H1 (cell line): Measurements from ENCODE around the gene CPTP. TPM values are rescaled to one million over a fixed set of nuclear protein-coding genes. Genes with fewer than 3 reads are reported as not detected.

Experiments
- CTCF ChIA-PET: fragments of 300-600 bp; sonication (Branson Sonifier 250); formaldehyde crosslinking; loops from one replicate; lab custom pipeline; 2021; ENCODE audit not compliant: partially characterized antibody; lab: Charles Lee
- POLR2A ChIA-PET: fragments of 300-600 bp; sonication (Branson Sonifier 250); formaldehyde crosslinking; loops from one replicate; lab custom pipeline; 2021; ENCODE audit warnings: inconsistent platforms; ENCODE audit not compliant: partially characterized antibody; lab: Charles Lee
- DNase-seq, 2 experiments: peaks; one replicate each; pipeline versions ENCODE4 v3.0.0 to v3.0.0-alpha.2; 2010 to 2022; ENCODE audit warnings: low spot score in 2 of 2, low read depth in 1 of 2, mixed read lengths in 1 of 2
- FAIRE-seq: peaks from 2 replicates; lab custom pipeline; 2011; peaks lifted over from hg19 to GRCh38; lab: Jason Lieb, UNC
- H2AFZ ChIP-seq: 2 replicates; pipeline ENCODE4 v1.8.1; 2012; ENCODE audit warnings: low read length, inconsistent platforms
- H2AK5ac ChIP-seq: 2 replicates; pipeline ENCODE4 v1.6.1; 2013; ENCODE audit warnings: low read depth, low read length
- H2BK120ac ChIP-seq: replicated peaks from 2 replicates; pipeline ENCODE3; 2013; ENCODE audit warnings: low read depth, low read length, inconsistent platforms
- H2BK12ac ChIP-seq: 2 replicates; pipeline ENCODE4 v1.6.1; 2013; ENCODE audit warnings: low read depth, low read length
- H2BK15ac ChIP-seq: 2 replicates; pipeline ENCODE4 v1.6.1; 2013; ENCODE audit warnings: low read length
- H2BK20ac ChIP-seq: 2 replicates; pipeline ENCODE4 v1.6.1; 2013; ENCODE audit warnings: low read length
- H2BK5ac ChIP-seq: 2 replicates; pipeline ENCODE4 v1.6.1; 2013; ENCODE audit warnings: low read depth, low read length
- H3K14ac ChIP-seq: 2 replicates; pipeline ENCODE4 v1.6.1; 2013; ENCODE audit warnings: inconsistent platforms; ENCODE audit not compliant: insufficient read length
- H3K18ac ChIP-seq: 2 replicates; pipeline ENCODE4 v1.6.1; 2013; ENCODE audit warnings: low read length; ENCODE audit errors: extremely low read depth
- H3K23ac ChIP-seq: 2 replicates; pipeline ENCODE4 v1.6.1; 2013; ENCODE audit warnings: inconsistent platforms; ENCODE audit not compliant: insufficient read length
- H3K23me2 ChIP-seq: 2 replicates; pipeline ENCODE4 v1.6.1; 2013; ENCODE audit warnings: low read depth, low read length
- H3K27ac ChIP-seq: 2 replicates; pipeline ENCODE4 v1.6.1; 2011; ENCODE audit warnings: low read depth, low read length, inconsistent platforms
- H3K27me3 ChIP-seq, 4 experiments: replicated peaks in 1 of 4; 1 replicate in 1 of 4; 2 replicates in 3 of 4; pipeline versions ENCODE4 v1.6.1 to v1.8.1; 2011 to 2013; ENCODE audit warnings: low read length in 3 of 4, mild to moderate bottlenecking in 3 of 4, inconsistent platforms in 2 of 4, mixed read lengths in 2 of 4, moderate library complexity in 1 of 4; ENCODE audit not compliant: control insufficient read depth in 3 of 4, insufficient read depth in 3 of 4; ENCODE audit errors: extremely low read depth in 1 of 4
- H3K36me3 ChIP-seq, 4 experiments: 2 replicates each; pipeline versions ENCODE4 v1.6.1 to v1.8.1; 2011 to 2013; ENCODE audit warnings: mild to moderate bottlenecking in 4 of 4, low read length in 3 of 4, moderate library complexity in 2 of 4, control low read depth in 1 of 4, inconsistent platforms in 1 of 4; ENCODE audit not compliant: insufficient read depth in 4 of 4, control insufficient read depth in 2 of 4
- H3K4ac ChIP-seq: replicated peaks from 2 replicates; pipeline ENCODE3; 2013; ENCODE audit warnings: low read length, low read depth, mixed read lengths, inconsistent platforms; ENCODE audit not compliant: insufficient read length
- H3K4me1 ChIP-seq, 4 experiments: replicated peaks in 1 of 4; 1 replicate in 1 of 4; 2 replicates in 3 of 4; pipeline versions ENCODE4 v1.6.1 to v1.8.1; 2011 to 2013; ENCODE audit warnings: low read length in 3 of 4, inconsistent platforms in 2 of 4, mixed read lengths in 1 of 4; ENCODE audit not compliant: insufficient read depth in 4 of 4, control insufficient read depth in 3 of 4
- H3K4me2 ChIP-seq, 2 experiments: 2 replicates each; pipeline versions ENCODE4 v1.6.1 to v1.8.1; 2011 to 2013; ENCODE audit warnings: low read depth in 2 of 2, low read length in 2 of 2, control low read depth in 1 of 2, inconsistent platforms in 1 of 2, mild to moderate bottlenecking in 1 of 2; ENCODE audit not compliant: insufficient read depth in 1 of 2
- H3K4me3 ChIP-seq, 4 experiments: fragments of 200-600, 300-600 bp in 1 of 4; sonication (generic), shearing (Covaris generic), sonication (Bioruptor Twin) in 1 of 4; 2 replicates each; pipeline versions ENCODE4 v1.5.1 to v1.8.1; 2011 to 2016; ENCODE audit warnings: low read length in 4 of 4, low read depth in 3 of 4, control low read depth in 2 of 4, inconsistent platforms in 2 of 4, mild to moderate bottlenecking in 2 of 4, mixed read lengths in 1 of 4, moderate library complexity in 1 of 4; ENCODE audit not compliant: insufficient read depth in 2 of 4; ENCODE audit errors: extremely low read depth in 1 of 4
- H3K56ac ChIP-seq: replicated peaks from 2 replicates; pipeline ENCODE3; 2013; ENCODE audit warnings: low read depth, mild to moderate bottlenecking, mixed read lengths, low read length, inconsistent platforms; ENCODE audit not compliant: insufficient read length
- H3K79me1 ChIP-seq: 2 replicates; pipeline ENCODE4 v1.6.1; 2013; ENCODE audit warnings: low read depth, low read length, control low read depth
- H3K79me2 ChIP-seq, 2 experiments: 2 replicates each; pipeline versions ENCODE4 v1.6.1 to v1.8.1; 2012 to 2013; ENCODE audit warnings: low read length in 2 of 2, mild to moderate bottlenecking in 2 of 2, inconsistent platforms in 1 of 2; ENCODE audit not compliant: insufficient read depth in 2 of 2, control insufficient read depth in 1 of 2
- H3K9ac ChIP-seq, 4 experiments: replicated peaks in 1 of 4; 1 replicate in 1 of 4; 2 replicates in 3 of 4; pipeline versions ENCODE4 v1.6.1 to v1.8.1; 2011 to 2013; ENCODE audit warnings: low read depth in 3 of 4, low read length in 3 of 4, control low read depth in 2 of 4, mild to moderate bottlenecking in 2 of 4, moderate library complexity in 2 of 4, inconsistent platforms in 1 of 4; ENCODE audit errors: extremely low read depth in 1 of 4
- H3K9me3 ChIP-seq, 2 experiments: 2 replicates each; pipeline versions ENCODE4 v1.6.1 to v1.8.1; 2012 to 2013; ENCODE audit warnings: mild to moderate bottlenecking in 2 of 2, moderate library complexity in 2 of 2, control low read depth in 1 of 2, inconsistent platforms in 1 of 2, low read depth in 1 of 2, low read length in 1 of 2, mixed read lengths in 1 of 2; ENCODE audit not compliant: insufficient read depth in 2 of 2
- H4K20me1 ChIP-seq, 2 experiments: replicated peaks in 1 of 2; 2 replicates each; pipeline versions ENCODE3 to v1.8.1; 2011 to 2013; ENCODE audit warnings: inconsistent platforms in 2 of 2, low read length in 2 of 2, mild to moderate bottlenecking in 1 of 2; ENCODE audit not compliant: insufficient read depth in 2 of 2, control insufficient read depth in 1 of 2
- H4K5ac ChIP-seq: 2 replicates; pipeline ENCODE4 v1.6.1; 2013; ENCODE audit warnings: low read length, low read depth, mixed read lengths, inconsistent platforms; ENCODE audit not compliant: insufficient read length
- H4K8ac ChIP-seq: 2 replicates; pipeline ENCODE4 v1.8.0; 2013; ENCODE audit warnings: mild to moderate bottlenecking, moderate library complexity, low read length, inconsistent platforms; ENCODE audit not compliant: insufficient read depth; ENCODE audit errors: extremely low read depth
- H4K91ac ChIP-seq: replicated peaks from 2 replicates; pipeline ENCODE3; 2013; ENCODE audit warnings: low read length, mixed read lengths, inconsistent platforms; ENCODE audit not compliant: insufficient read length
- ATF2 ChIP-seq: IDR thresholded peaks from 2 replicates; pipeline ENCODE4 v1.6.1; 2012; ENCODE audit warnings: low read length, inconsistent platforms
- BRCA1 ChIP-seq: IDR thresholded peaks from 2 replicates; pipeline ENCODE4 v1.6.1; 2012; ENCODE audit warnings: low read depth, low read length, improper control_type of control experiment
- POLR2AphosphoS5 ChIP-seq: IDR thresholded peaks from 2 replicates; pipeline ENCODE4 v1.6.1; 2011; ENCODE audit warnings: low read depth, low read length
- RFX5 ChIP-seq: IDR thresholded peaks from 2 replicates; pipeline ENCODE4 v1.6.1; 2011; ENCODE audit warnings: low read depth, low read length, improper control_type of control experiment, borderline replicate concordance
- WGBS, 2 experiments: shearing (Covaris generic) in 1 of 2; methylation state at CpG; one replicate each; pipeline versions ENCODE4 v1.1.6 to v1.1.7; 2013 to 2015; ENCODE audit warnings: low lambda C conversion rate in 2 of 2, mixed read lengths in 2 of 2, inconsistent platforms in 1 of 2, low coverage in 1 of 2, missing lambda C conversion rate in 1 of 2; ENCODE audit not compliant: insufficient replicate concordance in 2 of 2, insufficient coverage in 1 of 2, insufficient read length in 1 of 2; ENCODE audit errors: extremely low coverage in 1 of 2, missing lambda C conversion rate in 1 of 2; 5-methylcytosine and 5-hydroxymethylcytosine counted together
- polyA plus RNA-seq, 7 experiments: library from polyadenylated mRNA; depleted of rRNA in 3 of 7; stranded (reverse) in 5 of 7; unstranded in 2 of 7; fragments of >200 nt in 5 of 7; fragments of 200-250 nt in 2 of 7; gene quantifications; 1 replicate in 5 of 7; 2 replicates in 1 of 7; 4 replicates in 1 of 7; pipeline versions ENCODE4 v1.2.1 to v1.2.3, GENCODE V29; 2011 to 2013; ENCODE audit warnings: missing spikeins in 2 of 7, mixed read lengths in 2 of 7
- total RNA-seq: library from RNA; stranded (reverse); fragmentation: NEBNext Ultra II Directional; extraction: Animal tissue kit (Norgen Biotek cat#: 25700); gene quantifications from 2 replicates; pipeline ENCODE4 v1.2.1, GENCODE V29; 2021

CPTP gene
- total and polyA plus RNA-seq, 2 of the 8 experiments (the other 6 are each of a cell fraction or from before 2014, with no cell fraction given) = 8.1 to 10.6 TPM

- H4K5ac ChIP-seq = peak overlapping the region; percentile 44
- no peak overlapping the region for H3K23ac ChIP-seq
- no peaks in the 10 kb centered on the region for H3K9me3 ChIP-seq
- peak overlapping the region; percentile 60; the same call in 1 of the 2 replicates for H2AK5ac ChIP-seq
- peak overlapping the region in 1 of 4 experiments; percentile 6; a peak in 1 of 7 replicates for H3K9ac ChIP-seq
- no peak overlapping the region for H2BK120ac ChIP-seq
- H3K27me3 ChIP-seq = no peaks in the 10 kb centered on the region
- no peak overlapping the region for H2BK20ac ChIP-seq
- ChIA-PET CTCF (interaction anchor here (0.7 to 1.7 kb wide), 7 partner anchors 8 to 57 kb away, joined by 3 to 5 read pairs (median 3); no protein-coding TSS in a partner anchor), POLR2A (interaction anchor here (0.9 to 10.1 kb wide), 11 partner anchors 10 to 78 kb away, joined by 3 to 134 read pairs (median 5); partner anchors contain the start of gene TAS1R3)
- peaks cover 0 to 10% of the 10 kb centered on the region in 2 experiments; a peak in 2 of 4 replicates for H3K79me2 ChIP-seq
- peak overlapping the region; percentile 39 for H3K4ac ChIP-seq
- 0 out of 2 replicates have a peak overlapping the region, but pooled peaks have one; percentile 41 for H3K27ac ChIP-seq
- H4K20me1 ChIP-seq = peaks cover 10 to 23% of the 10 kb centered on the region in 2 experiments
- FAIRE-seq = no peak
- H3K4me3 ChIP-seq = no peak overlapping the region
- TF ChIP-seq BRCA1 (no peak), ATF2 (no peak), POLR2AphosphoS5 (peak; percentile 19; the same call in 1 of the 2 replicates), RFX5 (no peak)
- H2BK15ac ChIP-seq = peak overlapping the region; percentile 92; the same call in 1 of the 2 replicates
- 95% methylated on average over 22 of the region's 23 CpGs; no CpG with 5 or more reads in 1 of the 2 experiments for WGBS, 2 experiments
- H3K14ac ChIP-seq = no peak overlapping the region
- H3K18ac ChIP-seq = peak overlapping the region; percentile 90; the same call in 1 of the 2 replicates
- H3K23me2 ChIP-seq = no peaks in the 10 kb centered on the region; the same call in 1 of the 2 replicates
- H2BK5ac ChIP-seq = 0 out of 2 replicates have a peak overlapping the region, but pooled peaks have one; percentile 48
- H3K56ac ChIP-seq = no peak overlapping the region
- peak overlapping the region; percentile 82 for H4K91ac ChIP-seq
- H3K4me1 ChIP-seq = peaks cover 0 to 15% (median 6%) of the 10 kb centered on the region in 4 experiments; a peak in 6 of 7 replicates
- peaks cover 10% of the 10 kb centered on the region for H3K79me1 ChIP-seq
- DNase-seq = no peak
- H4K8ac ChIP-seq = no peak overlapping the region
- no peak overlapping the region for H2AFZ ChIP-seq
- H3K36me3 ChIP-seq = peaks cover 17 to 50% (median 40%) of the 10 kb centered on the region in 4 experiments
- peak overlapping the region; percentile 50; the same call in 1 of the 2 replicates for H2BK12ac ChIP-seq
- H3K4me2 ChIP-seq = peak overlapping the region; percentile 33 to 48; a peak in 2 of 4 replicates
Observed at GRCh38 chr1:1314678-1315335, 9.8 kb upstream of the CPTP start.
